Activated naive CD4-positive, alpha-beta T cell treated with anti-CD3 and anti-CD28 coated beads, Interleukin-2, amount 10 ng/mL, durations not matched to agents 7 days and 5 days (primary cell): ENCODE results near the gene ZMYND8.

Experiments used
- CTCF ChIA-PET: fragments of 350-600 bp; sonication (Branson Sonifier 250); formaldehyde crosslinking; loops from one replicate; lab custom pipeline; 2021; ENCODE audit warnings: antibody characterized with exemption; lab: Charles Lee
- DNase-seq: peaks from one replicate; pipeline ENCODE4 v3.0.0-alpha.2; 2020
- H3K27ac Mint-ChIP-seq: one replicate; pipeline ENCODE4 v1.8.0; 2021; ENCODE audit warnings: mild to moderate bottlenecking, moderate library complexity, mixed read lengths
- H3K27me3 Mint-ChIP-seq: one replicate; pipeline ENCODE4 v1.8.0; 2021; ENCODE audit warnings: mild to moderate bottlenecking, mixed read lengths
- H3K36me3 Mint-ChIP-seq: one replicate; pipeline ENCODE4 v1.8.0; 2021; ENCODE audit warnings: mixed read lengths
- H3K4me1 Mint-ChIP-seq: one replicate; pipeline ENCODE4 v1.8.0; 2021; ENCODE audit warnings: mixed read lengths
- H3K4me3 Mint-ChIP-seq: one replicate; pipeline ENCODE4 v1.8.0; 2021; ENCODE audit warnings: mild to moderate bottlenecking, moderate library complexity, mixed read lengths
- H3K9me3 Mint-ChIP-seq: one replicate; pipeline ENCODE4 v1.8.0; 2021; ENCODE audit warnings: mixed read lengths

Gene ZMYND8

GRCh38 chr20:47232518-47232917, 124.0 kb downstream of the ZMYND8 start:
- H3K27me3 Mint-ChIP-seq = no peaks in the 10 kb centered on the region
- no peak overlapping the region for H3K27ac Mint-ChIP-seq
- CTCF ChIA-PET = no interaction called here
- DNase-seq = no peak
- peaks cover 54% of the 10 kb centered on the region for H3K36me3 Mint-ChIP-seq
- H3K9me3 Mint-ChIP-seq = no peaks in the 10 kb centered on the region
- no peaks in the 10 kb centered on the region for H3K4me1 Mint-ChIP-seq
- no peak overlapping the region for H3K4me3 Mint-ChIP-seq

GRCh38 chr20:47231382-47232039, 125.0 kb downstream of the ZMYND8 start:
- Mint-ChIP-seq H3K27me3 (no peaks in the 10 kb centered on the region), H3K4me1 (peaks cover under 1% of the 10 kb centered on the region), H3K36me3 (peaks cover 54% of the 10 kb centered on the region), H3K4me3 (no peak overlapping the region), H3K9me3 (no peaks in the 10 kb centered on the region), H3K27ac (no peak overlapping the region)
- DNase-seq = no peak
- CTCF ChIA-PET = no interaction called here

DNA sequence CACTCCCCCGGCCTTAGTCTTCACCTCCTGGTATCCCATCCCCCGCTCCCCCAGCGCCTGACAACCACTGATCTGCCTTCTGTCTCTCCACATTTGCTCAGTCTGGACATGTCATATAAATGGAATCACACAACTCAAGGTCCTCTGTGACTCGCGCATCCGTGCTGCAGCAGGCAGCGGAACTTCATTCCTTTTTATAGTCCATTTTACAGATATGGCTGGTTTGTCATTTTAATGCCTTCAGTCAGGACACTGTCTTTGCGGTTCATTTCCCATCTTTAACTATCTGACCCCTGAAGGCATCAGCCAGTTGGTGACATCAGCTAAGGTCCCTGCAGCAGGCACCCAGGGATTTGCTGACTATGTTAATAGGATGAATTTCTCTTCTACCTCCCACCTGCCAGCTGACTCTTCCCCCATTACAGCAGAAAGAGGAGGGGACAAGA, 125.7 kb downstream of the ZMYND8 start:
- DNase-seq = no peak
- CTCF ChIA-PET = no interaction called here
- Mint-ChIP-seq H3K4me3 (no peak overlapping the region), H3K27me3 (no peaks in the 10 kb centered on the region), H3K4me1 (peaks cover 7% of the 10 kb centered on the region), H3K9me3 (no peaks in the 10 kb centered on the region), H3K36me3 (peaks cover 52% of the 10 kb centered on the region), H3K27ac (no peak overlapping the region)

DNA sequence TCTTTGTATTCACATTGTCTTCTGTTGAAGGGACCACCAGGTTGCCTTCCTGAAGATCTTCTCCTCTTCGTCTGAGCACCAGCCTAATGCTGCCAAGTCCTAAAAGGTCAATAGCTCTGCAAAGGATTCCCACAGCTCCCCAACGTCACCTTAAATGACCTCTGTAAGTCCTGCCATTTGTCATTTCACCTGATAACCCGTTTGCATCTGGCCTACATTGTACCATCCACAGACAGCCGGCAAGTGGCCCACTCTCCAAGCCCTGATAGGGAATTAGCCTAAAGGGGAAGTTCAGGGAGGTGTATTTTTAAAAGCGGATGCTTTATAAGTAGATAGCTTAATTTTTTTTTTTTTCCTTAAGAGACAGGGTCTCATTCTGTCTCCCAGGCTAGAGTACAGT, 127.8 kb downstream of the ZMYND8 start:
- Mint-ChIP-seq H3K36me3 (peaks cover 61% of the 10 kb centered on the region), H3K9me3 (no peaks in the 10 kb centered on the region), H3K27me3 (no peaks in the 10 kb centered on the region), H3K4me1 (peaks cover 14% of the 10 kb centered on the region), H3K27ac (no peak overlapping the region), H3K4me3 (no peak overlapping the region)
- CTCF ChIA-PET = interaction anchor here (1.5 to 2.6 kb wide), 2 partner anchors 44 to 155 kb away, joined by 4 to 8 read pairs; no protein-coding TSS in a partner anchor
- DNase-seq = no peak

DNA sequence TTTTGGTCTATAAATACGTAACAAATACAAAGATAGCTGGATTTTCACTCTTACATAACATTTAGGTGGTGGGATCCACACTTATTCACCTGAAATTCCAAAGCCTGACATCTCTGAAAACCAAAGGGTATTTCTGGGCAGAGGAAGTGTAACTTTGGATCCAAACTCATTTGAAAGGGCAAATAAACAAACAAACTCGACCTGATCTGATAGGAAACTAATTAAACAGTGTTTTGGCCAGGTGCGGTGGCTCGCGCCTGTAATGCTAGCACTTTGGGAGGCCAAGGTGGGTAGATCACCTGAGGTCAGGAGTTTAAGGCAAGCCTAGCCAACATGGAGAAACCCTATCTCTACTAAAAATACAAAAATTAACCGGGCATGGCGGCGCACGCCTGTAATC, 128.9 kb downstream of the ZMYND8 start:
- H3K4me1 Mint-ChIP-seq = peaks cover 18% of the 10 kb centered on the region
- H3K4me3 Mint-ChIP-seq = no peak overlapping the region
- CTCF ChIA-PET = interaction anchor here (1.5 kb wide), 1 partner anchor 26 kb away, joined by 3 read pairs; no protein-coding TSS in a partner anchor
- peaks cover 61% of the 10 kb centered on the region for H3K36me3 Mint-ChIP-seq
- H3K27me3 Mint-ChIP-seq = no peaks in the 10 kb centered on the region
- H3K27ac Mint-ChIP-seq = no peak overlapping the region
- no peaks in the 10 kb centered on the region for H3K9me3 Mint-ChIP-seq
- DNase-seq = no peak

DNA sequence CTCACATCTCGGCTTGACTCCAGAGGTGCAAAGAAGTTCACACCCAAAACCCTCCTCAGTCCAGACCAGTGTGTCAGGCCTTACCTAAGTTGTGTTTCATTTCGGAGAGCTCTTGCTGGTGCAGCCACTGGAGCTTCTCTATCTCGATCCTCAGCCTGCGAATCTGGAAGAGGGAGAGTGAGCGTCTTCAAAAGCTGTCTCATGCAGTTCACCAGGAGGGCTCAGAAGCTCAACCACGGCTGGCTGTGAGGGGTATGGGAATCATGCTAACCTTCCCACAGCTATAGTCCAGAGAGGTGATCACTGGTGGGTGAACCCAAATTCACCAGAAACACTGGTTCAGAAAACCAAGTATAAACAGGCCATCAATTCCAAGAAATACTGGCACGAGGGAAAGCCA, 129.4 kb downstream of the ZMYND8 start:
- no peak overlapping the region for H3K27ac Mint-ChIP-seq
- H3K4me3 Mint-ChIP-seq = no peak overlapping the region
- no peak for DNase-seq
- CTCF ChIA-PET = interaction anchor here (1.5 kb wide), 1 partner anchor 27 kb away, joined by 3 read pairs; no protein-coding TSS in a partner anchor
- H3K27me3 Mint-ChIP-seq = no peaks in the 10 kb centered on the region
- no peaks in the 10 kb centered on the region for H3K9me3 Mint-ChIP-seq
- H3K4me1 Mint-ChIP-seq = peaks cover 22% of the 10 kb centered on the region
- H3K36me3 Mint-ChIP-seq = peaks cover 63% of the 10 kb centered on the region

DNA sequence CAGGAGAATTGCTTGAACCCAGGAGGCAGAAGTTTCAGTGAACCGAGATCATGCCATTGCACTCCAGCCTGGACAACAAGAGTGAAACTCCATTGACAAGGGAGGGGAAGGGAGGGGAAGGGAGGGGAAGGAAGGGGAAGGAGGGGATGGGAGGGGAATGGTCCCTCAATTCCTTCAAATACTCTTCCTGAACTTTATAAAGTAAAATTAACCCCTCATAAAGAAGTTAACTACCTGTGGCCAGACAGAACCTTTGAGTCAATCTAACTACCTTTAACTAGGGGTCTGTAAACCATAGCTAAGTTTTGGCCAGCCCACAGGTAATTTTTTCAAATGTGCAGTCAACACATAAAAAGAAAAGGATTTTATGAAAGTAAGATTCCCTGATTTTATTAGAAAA, 131.0 kb downstream of the ZMYND8 start:
- CTCF ChIA-PET = no interaction called here
- H3K27ac Mint-ChIP-seq = peak overlapping the region; percentile 81
- H3K4me3 Mint-ChIP-seq = no peak overlapping the region

DNA sequence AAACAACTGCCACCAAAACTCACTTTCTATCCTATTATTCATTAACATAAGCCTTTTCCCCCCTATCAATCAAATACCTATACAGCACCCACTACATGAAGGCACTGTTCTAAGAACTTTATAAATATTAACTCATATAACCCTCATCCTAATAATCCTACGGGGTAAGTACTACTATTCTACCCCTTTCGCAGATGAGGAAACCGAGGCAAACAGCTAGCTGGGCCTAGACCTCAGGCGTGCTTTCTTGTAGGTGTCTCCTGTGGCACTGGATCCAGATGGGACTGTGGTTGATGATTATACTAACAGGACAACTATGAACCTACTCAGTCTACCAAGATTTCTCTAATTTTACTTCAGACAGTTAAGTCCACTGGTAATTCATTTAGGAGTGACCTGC, 131.6 kb downstream of the ZMYND8 start:
- H3K4me3 Mint-ChIP-seq = no peak overlapping the region
- H3K4me1 Mint-ChIP-seq = peaks cover 33% of the 10 kb centered on the region
- H3K27ac Mint-ChIP-seq = no peak overlapping the region
- no peaks in the 10 kb centered on the region for H3K9me3 Mint-ChIP-seq
- no peaks in the 10 kb centered on the region for H3K27me3 Mint-ChIP-seq
- DNase-seq = no peak
- peaks cover 68% of the 10 kb centered on the region for H3K36me3 Mint-ChIP-seq
- CTCF ChIA-PET = no interaction called here

More for the DNA sequence above, 131.0 kb downstream of the ZMYND8 start:
- no peak for DNase-seq
- Mint-ChIP-seq H3K4me1 (peaks cover 33% of the 10 kb centered on the region), H3K9me3 (no peaks in the 10 kb centered on the region), H3K36me3 (peaks cover 63% of the 10 kb centered on the region), H3K27me3 (no peaks in the 10 kb centered on the region)

DNA sequence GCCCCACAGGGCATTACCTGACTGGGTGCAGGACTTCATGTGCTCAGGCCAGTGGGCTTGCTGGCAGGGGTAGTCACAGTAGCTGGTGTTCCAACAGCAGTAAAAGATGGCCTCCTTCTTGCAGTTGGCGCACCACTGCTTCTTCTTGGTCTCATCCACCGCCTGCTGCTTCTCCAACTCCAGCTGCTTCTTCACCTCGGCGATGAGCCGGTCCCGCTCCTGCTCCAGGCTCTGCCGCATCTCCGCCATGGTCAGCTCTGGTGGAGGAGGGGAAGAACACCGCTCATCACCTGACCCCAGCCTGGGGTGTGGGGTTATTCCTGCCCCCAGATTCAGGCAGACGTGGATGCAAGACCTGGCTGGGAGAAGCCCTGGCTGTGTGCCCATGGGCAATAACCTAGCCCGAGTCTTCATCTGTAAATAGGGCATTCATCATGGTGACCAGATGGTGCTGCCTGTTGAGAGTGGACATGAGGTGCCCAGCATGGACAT, 132.2 kb downstream of the ZMYND8 start:
- H3K4me1 Mint-ChIP-seq = peaks cover 33% of the 10 kb centered on the region
- no peaks in the 10 kb centered on the region for H3K9me3 Mint-ChIP-seq
- H3K4me3 Mint-ChIP-seq = no peak overlapping the region
- CTCF ChIA-PET = interaction anchor here (0.9 kb wide), 1 partner anchor 160 kb away, joined by 7 read pairs; no protein-coding TSS in a partner anchor
- no peak for DNase-seq
- peaks cover 67% of the 10 kb centered on the region for H3K36me3 Mint-ChIP-seq
- H3K27me3 Mint-ChIP-seq = no peaks in the 10 kb centered on the region
- peak overlapping the region; percentile 73 for H3K27ac Mint-ChIP-seq

- Mint-ChIP-seq H3K36me3 (peaks cover 67% of the 10 kb centered on the region), H3K4me3 (no peak overlapping the region), H3K9me3 (no peaks in the 10 kb centered on the region), H3K27me3 (no peaks in the 10 kb centered on the region), H3K4me1 (peaks cover 33% of the 10 kb centered on the region), H3K27ac (no peak overlapping the region)
- no peak for DNase-seq
- CTCF ChIA-PET = interaction anchor here (0.9 kb wide), 1 partner anchor 160 kb away, joined by 7 read pairs; no protein-coding TSS in a partner anchor
Observed at GRCh38 chr20:47223896-47224295, 132.6 kb downstream of the ZMYND8 start.

DNA sequence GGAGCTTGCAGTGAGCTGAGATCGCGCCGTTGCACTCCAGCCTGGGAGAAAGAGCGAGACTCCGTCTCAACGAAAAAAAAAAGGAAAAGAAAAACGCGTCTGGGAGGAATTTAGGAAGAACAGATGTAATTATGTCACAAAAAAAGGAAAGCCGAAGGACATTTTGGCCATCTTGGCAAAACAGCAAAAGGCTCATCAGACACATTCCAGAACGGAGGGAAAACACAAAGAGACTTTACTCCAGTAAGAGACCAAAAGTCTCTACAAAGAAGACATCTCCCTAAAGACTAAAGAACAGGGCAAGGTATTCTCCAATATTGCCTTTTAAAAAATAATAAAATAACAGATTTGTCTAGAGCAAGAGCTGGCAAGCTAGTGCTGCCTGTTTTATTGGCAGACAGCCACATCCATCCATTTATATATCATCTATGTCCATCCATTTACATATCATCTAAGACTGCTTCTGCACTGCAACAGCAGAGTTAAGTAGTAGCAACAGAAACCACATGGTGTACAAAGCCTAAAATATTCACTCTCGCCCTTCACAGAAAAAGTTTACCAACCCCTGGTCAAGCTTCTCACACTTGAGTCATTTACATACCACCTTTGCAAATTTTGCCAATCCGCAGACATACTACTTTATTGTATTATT, 133.9 kb downstream of the ZMYND8 start:
- Mint-ChIP-seq H3K4me1 (peaks cover 33% of the 10 kb centered on the region), H3K9me3 (no peaks in the 10 kb centered on the region), H3K4me3 (no peak overlapping the region), H3K27me3 (no peaks in the 10 kb centered on the region), H3K36me3 (peaks cover 72% of the 10 kb centered on the region), H3K27ac (peak overlapping the region; percentile 78)
- CTCF ChIA-PET = interaction anchor here (0.6 to 3.0 kb wide), 3 partner anchors 11 to 161 kb away, joined by 3 to 22 read pairs (median 4); no protein-coding TSS in a partner anchor
- no peak for DNase-seq

DNA sequence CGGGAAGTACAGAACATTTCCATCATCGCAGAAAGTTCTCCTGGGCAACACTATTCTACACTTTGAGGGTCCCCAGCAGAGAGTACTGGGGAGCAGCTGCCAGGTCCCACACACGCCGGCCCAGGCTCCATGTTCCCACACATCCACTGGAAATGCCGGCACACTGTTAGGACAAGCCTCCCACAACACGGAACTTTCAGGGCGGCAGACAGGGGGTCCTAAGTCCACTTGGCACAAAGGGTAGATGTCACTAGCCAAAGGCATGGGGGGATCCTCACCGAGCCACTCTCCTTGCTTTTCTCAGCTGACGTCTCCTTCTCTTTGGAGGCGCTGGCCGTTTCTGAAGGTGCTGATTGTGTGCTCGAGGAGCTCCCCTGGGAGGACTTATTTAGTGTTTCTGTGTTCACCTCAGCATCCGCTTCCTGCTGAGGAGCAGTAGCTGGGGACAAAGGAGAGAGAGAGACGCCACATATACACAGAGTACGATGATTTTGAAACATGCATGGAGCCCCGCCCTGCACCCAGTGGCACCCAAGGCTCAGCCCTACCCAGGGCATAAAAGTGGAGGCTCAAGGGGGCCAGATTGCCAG, 135.4 kb downstream of the ZMYND8 start:
- Mint-ChIP-seq H3K27me3 (no peaks in the 10 kb centered on the region), H3K9me3 (no peaks in the 10 kb centered on the region), H3K36me3 (peaks cover 67% of the 10 kb centered on the region), H3K4me1 (peaks cover 29% of the 10 kb centered on the region), H3K4me3 (no peak overlapping the region), H3K27ac (peak overlapping the region; percentile 25)
- CTCF ChIA-PET = interaction anchor here (1.5 to 3.0 kb wide), 4 partner anchors 9 to 269 kb away, joined by 3 to 22 read pairs (median 6); no protein-coding TSS in a partner anchor
- DNase-seq = no peak

DNA sequence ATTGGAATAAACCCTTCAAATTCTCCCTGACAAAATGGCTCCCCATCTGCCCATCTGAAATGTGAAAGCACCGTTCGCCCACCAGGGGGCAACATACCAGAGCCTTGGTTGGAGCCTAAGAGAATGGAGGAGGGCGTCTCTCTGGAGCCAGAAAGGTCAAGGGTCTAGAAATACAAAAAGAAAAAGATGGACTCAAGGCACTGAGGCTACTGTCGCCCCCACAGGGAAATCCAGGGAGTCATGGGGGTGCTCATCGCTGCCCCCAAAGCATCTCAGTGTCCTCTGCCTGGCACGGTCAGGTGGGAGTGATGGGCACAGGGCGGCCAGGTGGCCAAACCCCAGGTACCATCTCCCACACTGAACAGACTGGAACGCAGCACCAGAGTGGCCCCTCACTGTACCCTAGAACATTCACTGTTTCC, 136.3 kb downstream of the ZMYND8 start:
- H3K27me3 Mint-ChIP-seq = no peaks in the 10 kb centered on the region
- CTCF ChIA-PET = interaction anchor here (0.6 to 4.3 kb wide), 4 partner anchors 54 to 1450 kb away, joined by 3 to 30 read pairs (median 6); no protein-coding TSS in a partner anchor
- H3K4me1 Mint-ChIP-seq = peaks cover 22% of the 10 kb centered on the region
- H3K4me3 Mint-ChIP-seq = no peak overlapping the region
- peaks cover 71% of the 10 kb centered on the region for H3K36me3 Mint-ChIP-seq
- H3K9me3 Mint-ChIP-seq = no peaks in the 10 kb centered on the region
- peak; percentile 62 for DNase-seq
- H3K27ac Mint-ChIP-seq = no peak overlapping the region
